Stomach smooth muscle (tissue), 2 donors: ENCODE data around the gene PLCL1.
"Not testable (repeated sequence)": the region's sequence is repeated elsewhere in the genome, so short reads cannot be mapped to it uniquely, and the experiment has no call there.

Experiments used
- H3K27ac ChIP-seq: one replicate; pipeline ENCODE4 v1.7.0; 2013; ENCODE audit warnings: mild to moderate bottlenecking, low read length, inconsistent platforms
- H3K27me3 ChIP-seq, 2 donors: one replicate each; pipeline ENCODE4 v1.7.0; 2013; ENCODE audit warnings: low read length in 2 of 2; ENCODE audit not compliant: insufficient read depth in 2 of 2, control insufficient read depth in 1 of 2
- H3K36me3 ChIP-seq, 2 donors: one replicate each; pipeline ENCODE4 v1.7.0; 2013; ENCODE audit warnings: low read length in 2 of 2; ENCODE audit not compliant: control insufficient read depth in 2 of 2, insufficient read depth in 2 of 2
- H3K4me1 ChIP-seq: one replicate; pipeline ENCODE4 v1.7.0; 2013; ENCODE audit warnings: low read length; ENCODE audit not compliant: control insufficient read depth, insufficient read depth
- H3K4me3 ChIP-seq, 2 donors: one replicate each; pipeline ENCODE4 v1.7.0; 2013; ENCODE audit warnings: low read length in 2 of 2
- H3K9ac ChIP-seq, 2 donors: one replicate each; pipeline ENCODE4 v1.7.0; 2013; ENCODE audit warnings: low read length in 2 of 2, mild to moderate bottlenecking in 1 of 2
- H3K9me3 ChIP-seq, 2 donors: one replicate each; pipeline ENCODE4 v1.7.0; 2013; ENCODE audit warnings: low read length in 2 of 2; ENCODE audit not compliant: control insufficient read depth in 2 of 2
- donor health status: healthy.
- donor health status: Pancreatic carcinoma.

Gene PLCL1

DNA sequence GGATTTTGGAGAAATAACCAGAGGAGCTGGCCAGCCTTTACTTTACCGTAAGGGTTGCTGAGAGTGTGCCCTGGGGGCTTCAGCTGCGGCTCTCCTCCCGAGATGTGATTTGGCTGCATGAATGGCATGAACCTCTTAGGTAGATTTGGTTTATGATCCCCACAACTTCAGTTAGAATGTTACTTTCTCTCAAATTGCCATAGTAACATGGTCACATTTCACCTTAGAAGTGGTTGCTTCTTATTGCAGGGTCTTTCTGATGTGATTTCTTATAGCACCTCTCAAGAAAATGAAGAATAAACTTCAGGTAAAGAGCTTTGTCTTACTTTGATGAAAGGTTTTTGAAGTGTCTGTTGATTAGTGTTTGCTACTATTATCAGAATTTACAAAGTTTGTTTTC, 5.6 kb downstream of the PLCL1 start:
- no peak overlapping the region for H3K27ac ChIP-seq
- no peaks in the 10 kb centered on the region for H3K36me3 ChIP-seq
- H3K4me1 ChIP-seq, result no peaks in the 10 kb centered on the region
- no peaks in the 10 kb centered on the region for H3K9me3 ChIP-seq
- no peaks in the 10 kb centered on the region for H3K27me3 ChIP-seq
- H3K9ac ChIP-seq, result no peak overlapping the region
- no peak overlapping the region for H3K4me3 ChIP-seq

DNA sequence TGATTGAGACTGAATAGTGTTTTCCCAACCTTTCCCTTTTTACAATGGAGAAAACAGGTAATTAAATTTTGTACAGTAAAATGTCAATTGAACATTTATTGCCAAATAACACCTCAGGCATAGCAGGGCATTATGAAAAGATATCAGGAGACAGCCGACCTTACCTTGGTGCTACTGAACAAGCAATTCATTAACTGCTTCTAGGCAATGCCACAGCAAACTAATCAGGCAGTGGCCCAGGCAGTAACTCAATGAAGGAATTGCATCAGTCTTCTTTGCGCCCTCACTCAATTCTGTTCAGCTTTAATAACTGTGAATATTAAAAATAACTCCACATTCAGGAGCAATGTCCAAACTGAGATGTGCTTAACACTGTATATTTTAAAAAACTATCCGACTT, 6.1 kb downstream of the PLCL1 start:
- no peak overlapping the region for H3K27ac ChIP-seq

GRCh38 chr2:197813093-197813787, 8.8 kb downstream of the PLCL1 start:
- Histone ChIP-seq H3K4me3 (no peak overlapping the region), H3K9me3 (no peaks in the 10 kb centered on the region), H3K27ac (no peak overlapping the region), H3K27me3 (no peaks in the 10 kb centered on the region), H3K4me1 (no peaks in the 10 kb centered on the region), H3K9ac (no peak overlapping the region), H3K36me3 (no peaks in the 10 kb centered on the region)

More for the DNA sequence above, 6.1 kb downstream of the PLCL1 start:
- Histone ChIP-seq H3K27me3 (no peaks in the 10 kb centered on the region), H3K4me1 (no peaks in the 10 kb centered on the region), H3K36me3 (no peaks in the 10 kb centered on the region), H3K9ac (no peak overlapping the region), H3K4me3 (no peak overlapping the region), H3K9me3 (no peaks in the 10 kb centered on the region)

GRCh38 chr2:197814526-197814925, 10.1 kb downstream of the PLCL1 start:
- Histone ChIP-seq H3K27ac (no peak overlapping the region), H3K36me3 (no peaks in the 10 kb centered on the region)

DNA sequence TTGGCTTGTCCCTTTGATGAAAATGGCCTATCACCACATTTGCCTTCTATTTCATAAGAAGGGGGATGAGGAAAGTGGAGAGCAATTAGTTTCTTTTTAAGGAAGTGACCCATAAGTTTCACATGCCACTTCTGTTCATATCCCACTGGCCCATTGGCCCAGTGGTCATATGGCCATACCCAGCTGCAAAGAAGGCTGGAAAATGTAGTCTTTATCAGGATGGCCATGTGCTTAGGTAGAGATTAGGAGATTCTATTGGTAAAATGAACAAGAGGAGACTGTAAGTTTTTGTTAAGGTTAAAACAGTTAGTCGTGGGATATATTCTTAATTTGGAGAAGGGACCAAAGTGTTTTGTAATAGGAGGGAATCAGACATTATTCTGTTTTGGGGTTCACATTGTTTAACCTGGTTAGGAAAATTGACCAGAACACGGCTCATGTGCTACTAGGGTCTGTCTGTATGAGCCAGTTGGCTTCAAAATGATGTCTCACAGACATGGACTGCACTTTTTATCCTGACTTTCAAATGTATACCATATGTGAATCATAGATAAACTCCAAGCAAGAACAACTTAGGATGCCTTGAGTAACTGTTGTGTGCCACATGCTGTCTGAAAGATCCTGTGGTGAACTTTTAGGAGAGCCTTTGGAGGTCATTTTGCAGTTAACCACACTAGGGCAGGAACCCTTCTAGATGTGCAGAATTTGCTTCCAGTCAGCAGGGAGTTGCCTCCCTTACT, 17.3 kb downstream of the PLCL1 start:
- Histone ChIP-seq H3K27me3 (no peaks in the 10 kb centered on the region), H3K4me1 (no peaks in the 10 kb centered on the region), H3K9me3 (no peaks in the 10 kb centered on the region), H3K9ac (no peak overlapping the region), H3K27ac (no peak overlapping the region), H3K36me3 (no peaks in the 10 kb centered on the region), H3K4me3 (no peak overlapping the region)

More at GRCh38 chr2:197814526-197814925, 10.1 kb downstream of the PLCL1 start:
- Histone ChIP-seq H3K9ac (no peak overlapping the region), H3K4me1 (no peaks in the 10 kb centered on the region), H3K4me3 (no peak overlapping the region), H3K27me3 (no peaks in the 10 kb centered on the region), H3K9me3 (no peaks in the 10 kb centered on the region)

GRCh38 chr2:197822333-197822732, 17.9 kb downstream of the PLCL1 start:
- Histone ChIP-seq H3K9me3 (no peaks in the 10 kb centered on the region), H3K36me3 (no peaks in the 10 kb centered on the region), H3K27ac (no peak overlapping the region), H3K4me3 (no peak overlapping the region), H3K27me3 (no peaks in the 10 kb centered on the region), H3K9ac (no peak overlapping the region), H3K4me1 (no peaks in the 10 kb centered on the region)

- Histone ChIP-seq H3K27me3 (no peaks in the 10 kb centered on the region), H3K9ac (no peak overlapping the region), H3K4me3 (no peak overlapping the region), H3K9me3 (no peaks in the 10 kb centered on the region), H3K27ac (no peak overlapping the region), H3K4me1 (no peaks in the 10 kb centered on the region), H3K36me3 (no peaks in the 10 kb centered on the region)
Observed at GRCh38 chr2:197827618-197828017, 23.2 kb downstream of the PLCL1 start.

GRCh38 chr2:197828464-197829135, 24.2 kb downstream of the PLCL1 start:
- no peak overlapping the region for H3K27ac ChIP-seq
- H3K9me3 ChIP-seq, result no peaks in the 10 kb centered on the region
- no peaks in the 10 kb centered on the region for H3K36me3 ChIP-seq
- H3K27me3 ChIP-seq, result no peaks in the 10 kb centered on the region
- no peak overlapping the region for H3K4me3 ChIP-seq
- no peak overlapping the region for H3K9ac ChIP-seq
- H3K4me1 ChIP-seq, result no peaks in the 10 kb centered on the region

GRCh38 chr2:197834771-197835170, 30.4 kb downstream of the PLCL1 start:
- not testable (repeated sequence) for H3K9ac ChIP-seq, H3K9me3 ChIP-seq, H3K27ac ChIP-seq, H3K36me3 ChIP-seq, H3K4me3 ChIP-seq, H3K4me1 ChIP-seq, H3K27me3 ChIP-seq

GRCh38 chr2:197835293-197835692, 30.9 kb downstream of the PLCL1 start:
- Histone ChIP-seq H3K27me3 (no peaks in the 10 kb centered on the region), H3K9ac (no peak overlapping the region), H3K27ac (no peak overlapping the region), H3K36me3 (no peaks in the 10 kb centered on the region), H3K4me1 (no peaks in the 10 kb centered on the region), H3K4me3 (no peak overlapping the region), H3K9me3 (no peaks in the 10 kb centered on the region)

GRCh38 chr2:197838036-197838435, 33.6 kb downstream of the PLCL1 start:
- H3K27ac ChIP-seq, result no peak overlapping the region
- no peaks in the 10 kb centered on the region for H3K9me3 ChIP-seq
- H3K4me1 ChIP-seq, result no peaks in the 10 kb centered on the region
- no peaks in the 10 kb centered on the region for H3K36me3 ChIP-seq
- H3K9ac ChIP-seq, result no peak overlapping the region
- H3K27me3 ChIP-seq, result no peaks in the 10 kb centered on the region
- H3K4me3 ChIP-seq, result peak overlapping the region; percentile 29 to 50
